GM23338 (cell line): Measurements from ENCODE around the gene DAPK2. TPM values are rescaled to one million over a fixed set of nuclear protein-coding genes. Genes with fewer than 3 reads are reported as not detected.
"Not testable (repeated sequence)": the region's sequence is repeated elsewhere in the genome, so short reads cannot be mapped to it uniquely, and the experiment has no call there.

ENCODE experiments used
- ATAC-seq: fragments of 200-7000 bp; cut with Tn5 transposase; 3 replicates; pipeline ENCODE4 v1.9.1; 2020
- DNase-seq: peaks from one replicate; pipeline ENCODE4 v3.0.0-alpha.2; 2015; ENCODE audit warnings: low spot score
- H2AFZ ChIP-seq: fragments of 200-600 bp; sonication (generic); 2 replicates; pipeline ENCODE4 v1.8.0; 2016; ENCODE audit warnings: antibody characterized with exemption, mild to moderate bottlenecking, moderate library complexity
- H3F3A ChIP-seq: fragments of 200-600 bp; sonication (generic); replicated peaks from 2 replicates; pipeline ENCODE4 v1.8.0; 2017; ENCODE audit warnings: antibody characterized with exemption, mixed run types, low read depth
- H3K27ac ChIP-seq: fragments of 200-600 bp; sonication (generic); 2 replicates; pipeline ENCODE4 v1.6.1; 2016; ENCODE audit warnings: low read depth
- H3K27me3 ChIP-seq: fragments of 200-600 bp; sonication (generic); 2 replicates; pipeline ENCODE4 v1.8.0; 2016; ENCODE audit warnings: mild to moderate bottlenecking, mixed run types, moderate library complexity; ENCODE audit not compliant: insufficient read depth
- H3K36me3 ChIP-seq: fragments of 200-600 bp; sonication (generic); 2 replicates; pipeline ENCODE4 v1.8.0; 2016; ENCODE audit warnings: mild to moderate bottlenecking; ENCODE audit not compliant: insufficient read depth
- H3K4me1 ChIP-seq: fragments of 200-600 bp; sonication (generic); 2 replicates; pipeline ENCODE4 v1.8.0; 2016; ENCODE audit warnings: mild to moderate bottlenecking, moderate library complexity; ENCODE audit not compliant: insufficient read depth
- H3K4me2 ChIP-seq: fragments of 200-600 bp; sonication (generic); 2 replicates; pipeline ENCODE4 v1.7.1; 2017; ENCODE audit warnings: mixed run types
- H3K4me3 ChIP-seq: fragments of 200-600 bp; sonication (generic); 2 replicates; pipeline ENCODE4 v1.6.1; 2016; ENCODE audit warnings: mixed run types
- H3K79me2 ChIP-seq: fragments of 200-600 bp; sonication (generic); replicated peaks from 2 replicates; pipeline ENCODE4 v1.8.0; 2017; ENCODE audit warnings: mild to moderate bottlenecking; ENCODE audit not compliant: insufficient read depth
- H3K9me2 ChIP-seq: fragments of 200-600 bp; sonication (generic); 2 replicates; pipeline ENCODE4 v1.8.0; 2017; ENCODE audit not compliant: insufficient read depth
- H4K20me1 ChIP-seq: fragments of 200-600 bp; sonication (generic); replicated peaks from 2 replicates; pipeline ENCODE4 v1.8.0; 2017; ENCODE audit warnings: mild to moderate bottlenecking; ENCODE audit not compliant: insufficient read depth
- H3K27ac Mint-ChIP-seq: 2 replicates; pipeline ENCODE4 v1.8.0; 2020; ENCODE audit warnings: inconsistent platforms, mild to moderate bottlenecking, moderate library complexity, mixed read lengths
- H3K27me3 Mint-ChIP-seq: 3 replicates; pipeline ENCODE4 v1.8.0; 2022; ENCODE audit warnings: low read depth, mild to moderate bottlenecking, moderate library complexity, mixed read lengths, inconsistent platforms; ENCODE audit not compliant: insufficient read depth, poor library complexity
- H3K36me3 Mint-ChIP-seq: 3 replicates; pipeline ENCODE4 v1.8.0; 2021; ENCODE audit warnings: low read depth, mild to moderate bottlenecking, inconsistent platforms, moderate library complexity, mixed read lengths
- H3K4me1 Mint-ChIP-seq: 3 replicates; pipeline ENCODE4 v1.8.0; 2020; ENCODE audit warnings: mild to moderate bottlenecking, inconsistent platforms, mixed read lengths
- H3K4me3 Mint-ChIP-seq: 3 replicates; pipeline ENCODE4 v1.8.0; 2021; ENCODE audit warnings: moderate library complexity, mild to moderate bottlenecking, inconsistent platforms, mixed read lengths
- H3K9me3 Mint-ChIP-seq: 3 replicates; pipeline ENCODE4 v1.8.0; 2020; ENCODE audit warnings: moderate library complexity, mild to moderate bottlenecking, inconsistent platforms, mixed read lengths
- JUNB ChIP-seq: IDR thresholded peaks from one replicate; pipeline ENCODE4 v1.6.1; 2016; ENCODE audit warnings: antibody characterized with exemption; ENCODE audit not compliant: unreplicated experiment
- NANOG ChIP-seq: IDR thresholded peaks from 2 replicates; pipeline ENCODE4 v1.6.1; 2016; ENCODE audit warnings: antibody characterized with exemption, borderline replicate concordance
- polyA plus RNA-seq: library from polyadenylated mRNA; unstranded; fragments of >200 nt; fragmentation: Nextera tagmentation; extraction: Ambion mirVana; gene quantifications from 2 replicates; pipeline ENCODE4 v1.2.1, GENCODE V29; 2016
- total RNA-seq: library from RNA; depleted of rRNA; stranded (reverse); fragments of >200 nt; shearing (Covaris generic); gene quantifications from 2 replicates; pipeline ENCODE4 v1.2.3, GENCODE V29; 2014
- TF ChIP-seq, protein P1 (sequence below), 2 experiments: fragments of 200-600 bp in 1 of 2; sonication (generic) in 1 of 2; conservative IDR thresholded peaks; 2 replicates each; pipeline versions ENCODE4 v1.5.1 to v1.6.1; 2016 to 2017; ENCODE audit warnings: antibody characterized with exemption in 2 of 2, low read depth in 2 of 2, mild to moderate bottlenecking in 2 of 2, moderate library complexity in 1 of 2
- TF ChIP-seq, protein P2 (sequence below): fragments of 250-450 bp; sonication (Bioruptor Pico); IDR thresholded peaks from 2 replicates; pipeline ENCODE4 v1.5.0; 2020; ENCODE audit warnings: mild to moderate bottlenecking, moderate library complexity

DAPK2 gene
- total and polyA plus RNA-seq, 2 experiments from 2014 or later: 1.6 to 3.1 TPM

DNA sequence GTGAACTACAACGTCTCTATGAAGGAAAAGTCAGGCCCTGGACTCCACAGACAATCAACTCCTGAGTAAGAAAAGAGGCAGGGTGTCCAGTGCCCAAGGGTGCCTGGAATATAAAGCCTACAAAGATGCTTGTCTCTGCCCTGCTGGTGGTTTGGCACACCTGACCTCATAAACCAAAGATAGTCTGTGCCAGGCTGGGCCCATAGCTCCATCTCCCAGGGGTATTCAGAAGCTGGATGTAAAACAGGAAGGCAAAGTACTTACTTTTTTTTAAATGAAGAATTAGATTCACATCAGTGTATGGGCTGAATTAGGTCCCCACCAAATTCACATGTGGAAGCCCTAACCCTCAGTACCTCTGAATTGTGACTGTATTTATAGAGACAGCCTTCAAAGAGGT, 146.0 kb downstream of the DAPK2 start (continued):
- TF ChIP-seq JUNB: no peak
- TF ChIP-seq, protein P1, sequence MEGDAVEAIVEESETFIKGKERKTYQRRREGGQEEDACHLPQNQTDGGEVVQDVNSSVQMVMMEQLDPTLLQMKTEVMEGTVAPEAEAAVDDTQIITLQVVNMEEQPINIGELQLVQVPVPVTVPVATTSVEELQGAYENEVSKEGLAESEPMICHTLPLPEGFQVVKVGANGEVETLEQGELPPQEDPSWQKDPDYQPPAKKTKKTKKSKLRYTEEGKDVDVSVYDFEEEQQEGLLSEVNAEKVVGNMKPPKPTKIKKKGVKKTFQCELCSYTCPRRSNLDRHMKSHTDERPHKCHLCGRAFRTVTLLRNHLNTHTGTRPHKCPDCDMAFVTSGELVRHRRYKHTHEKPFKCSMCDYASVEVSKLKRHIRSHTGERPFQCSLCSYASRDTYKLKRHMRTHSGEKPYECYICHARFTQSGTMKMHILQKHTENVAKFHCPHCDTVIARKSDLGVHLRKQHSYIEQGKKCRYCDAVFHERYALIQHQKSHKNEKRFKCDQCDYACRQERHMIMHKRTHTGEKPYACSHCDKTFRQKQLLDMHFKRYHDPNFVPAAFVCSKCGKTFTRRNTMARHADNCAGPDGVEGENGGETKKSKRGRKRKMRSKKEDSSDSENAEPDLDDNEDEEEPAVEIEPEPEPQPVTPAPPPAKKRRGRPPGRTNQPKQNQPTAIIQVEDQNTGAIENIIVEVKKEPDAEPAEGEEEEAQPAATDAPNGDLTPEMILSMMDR (conservative IDR thresholded peaks at IDR 0.05; ENCODE audit: low read depth in 2 of 2): no peak
- TF ChIP-seq NANOG: no peak
- TF ChIP-seq, protein P2, sequence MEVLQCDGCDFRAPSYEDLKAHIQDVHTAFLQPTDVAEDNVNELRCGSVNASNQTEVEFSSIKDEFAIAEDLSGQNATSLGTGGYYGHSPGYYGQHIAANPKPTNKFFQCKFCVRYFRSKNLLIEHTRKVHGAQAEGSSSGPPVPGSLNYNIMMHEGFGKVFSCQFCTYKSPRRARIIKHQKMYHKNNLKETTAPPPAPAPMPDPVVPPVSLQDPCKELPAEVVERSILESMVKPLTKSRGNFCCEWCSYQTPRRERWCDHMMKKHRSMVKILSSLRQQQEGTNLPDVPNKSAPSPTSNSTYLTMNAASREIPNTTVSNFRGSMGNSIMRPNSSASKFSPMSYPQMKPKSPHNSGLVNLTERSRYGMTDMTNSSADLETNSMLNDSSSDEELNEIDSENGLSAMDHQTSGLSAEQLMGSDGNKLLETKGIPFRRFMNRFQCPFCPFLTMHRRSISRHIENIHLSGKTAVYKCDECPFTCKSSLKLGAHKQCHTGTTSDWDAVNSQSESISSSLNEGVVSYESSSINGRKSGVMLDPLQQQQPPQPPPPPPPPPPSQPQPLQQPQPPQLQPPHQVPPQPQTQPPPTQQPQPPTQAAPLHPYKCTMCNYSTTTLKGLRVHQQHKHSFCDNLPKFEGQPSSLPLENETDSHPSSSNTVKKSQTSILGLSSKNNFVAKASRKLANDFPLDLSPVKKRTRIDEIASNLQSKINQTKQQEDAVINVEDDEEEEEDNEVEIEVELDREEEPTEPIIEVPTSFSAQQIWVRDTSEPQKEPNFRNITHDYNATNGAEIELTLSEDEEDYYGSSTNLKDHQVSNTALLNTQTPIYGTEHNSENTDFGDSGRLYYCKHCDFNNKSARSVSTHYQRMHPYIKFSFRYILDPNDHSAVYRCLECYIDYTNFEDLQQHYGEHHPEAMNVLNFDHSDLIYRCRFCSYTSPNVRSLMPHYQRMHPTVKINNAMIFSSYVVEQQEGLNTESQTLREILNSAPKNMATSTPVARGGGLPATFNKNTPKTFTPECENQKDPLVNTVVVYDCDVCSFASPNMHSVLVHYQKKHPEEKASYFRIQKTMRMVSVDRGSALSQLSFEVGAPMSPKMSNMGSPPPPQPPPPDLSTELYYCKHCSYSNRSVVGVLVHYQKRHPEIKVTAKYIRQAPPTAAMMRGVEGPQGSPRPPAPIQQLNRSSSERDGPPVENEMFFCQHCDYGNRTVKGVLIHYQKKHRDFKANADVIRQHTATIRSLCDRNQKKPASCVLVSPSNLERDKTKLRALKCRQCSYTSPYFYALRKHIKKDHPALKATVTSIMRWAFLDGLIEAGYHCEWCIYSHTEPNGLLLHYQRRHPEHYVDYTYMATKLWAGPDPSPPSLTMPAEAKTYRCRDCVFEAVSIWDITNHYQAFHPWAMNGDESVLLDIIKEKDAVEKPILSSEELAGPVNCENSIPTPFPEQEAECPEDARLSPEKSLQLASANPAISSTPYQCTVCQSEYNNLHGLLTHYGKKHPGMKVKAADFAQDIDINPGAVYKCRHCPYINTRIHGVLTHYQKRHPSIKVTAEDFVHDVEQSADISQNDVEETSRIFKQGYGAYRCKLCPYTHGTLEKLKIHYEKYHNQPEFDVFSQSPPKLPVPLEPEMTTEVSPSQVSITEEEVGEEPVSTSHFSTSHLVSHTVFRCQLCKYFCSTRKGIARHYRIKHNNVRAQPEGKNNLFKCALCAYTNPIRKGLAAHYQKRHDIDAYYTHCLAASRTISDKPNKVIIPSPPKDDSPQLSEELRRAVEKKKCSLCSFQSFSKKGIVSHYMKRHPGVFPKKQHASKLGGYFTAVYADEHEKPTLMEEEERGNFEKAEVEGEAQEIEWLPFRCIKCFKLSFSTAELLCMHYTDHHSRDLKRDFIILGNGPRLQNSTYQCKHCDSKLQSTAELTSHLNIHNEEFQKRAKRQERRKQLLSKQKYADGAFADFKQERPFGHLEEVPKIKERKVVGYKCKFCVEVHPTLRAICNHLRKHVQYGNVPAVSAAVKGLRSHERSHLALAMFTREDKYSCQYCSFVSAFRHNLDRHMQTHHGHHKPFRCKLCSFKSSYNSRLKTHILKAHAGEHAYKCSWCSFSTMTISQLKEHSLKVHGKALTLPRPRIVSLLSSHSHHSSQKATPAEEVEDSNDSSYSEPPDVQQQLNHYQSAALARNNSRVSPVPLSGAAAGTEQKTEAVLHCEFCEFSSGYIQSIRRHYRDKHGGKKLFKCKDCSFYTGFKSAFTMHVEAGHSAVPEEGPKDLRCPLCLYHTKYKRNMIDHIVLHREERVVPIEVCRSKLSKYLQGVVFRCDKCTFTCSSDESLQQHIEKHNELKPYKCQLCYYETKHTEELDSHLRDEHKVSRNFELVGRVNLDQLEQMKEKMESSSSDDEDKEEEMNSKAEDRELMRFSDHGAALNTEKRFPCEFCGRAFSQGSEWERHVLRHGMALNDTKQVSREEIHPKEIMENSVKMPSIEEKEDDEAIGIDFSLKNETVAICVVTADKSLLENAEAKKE: no peak

DNA sequence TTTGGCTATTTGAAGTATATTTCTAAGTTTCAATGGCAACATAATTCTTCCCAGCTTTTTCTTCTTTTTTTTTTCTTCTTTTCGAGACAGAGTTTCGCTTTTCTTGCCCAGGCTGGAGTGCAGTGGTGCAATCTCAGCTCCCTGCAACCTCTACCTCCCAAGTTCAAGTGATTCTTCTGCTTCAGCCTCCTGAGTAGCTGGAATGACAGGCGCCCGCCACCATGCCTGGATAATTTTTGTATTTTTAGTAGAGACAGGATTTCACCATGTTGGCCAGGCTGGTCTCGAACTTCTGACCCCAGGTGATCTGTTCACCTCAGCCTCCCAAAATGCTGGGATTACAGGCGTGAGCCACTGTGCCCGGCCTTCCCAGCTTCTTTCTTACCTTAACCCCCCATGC, 146.7 kb downstream of the DAPK2 start:
- H3K79me2 ChIP-seq, H3K27me3 ChIP-seq, H3K4me3 Mint-ChIP-seq, H3K27me3 Mint-ChIP-seq, H3F3A ChIP-seq, H3K9me3 Mint-ChIP-seq, H3K36me3 Mint-ChIP-seq, H3K27ac Mint-ChIP-seq, H3K36me3 ChIP-seq, H4K20me1 ChIP-seq, H3K9me2 ChIP-seq, DNase-seq, ATAC-seq, H3K4me2 ChIP-seq, H3K4me3 ChIP-seq, H2AFZ ChIP-seq, H3K4me1 ChIP-seq, H3K27ac ChIP-seq: not testable (repeated sequence)
- H3K4me1 Mint-ChIP-seq: peaks cover 25% of the 10 kb centered on the region
